Lower lobe of right lung (tissue), 2 donors: Measurements from ENCODE around the gene GNG12. TPM values are rescaled to one million over a fixed set of nuclear protein-coding genes. Genes with fewer than 3 reads are reported as not detected.

ENCODE experiments used
- ATAC-seq, 2 donors: fragments of 200-7000 bp; cut with Tn5 transposase; one replicate each; pipeline ENCODE4 v1.9.1; 2020 to 2022; ENCODE audit warnings: mild to moderate bottlenecking in 2 of 2, moderate library complexity in 2 of 2
- DNase-seq: peaks from one replicate; pipeline ENCODE4 v3.0.0-alpha.2; 2020
- H3K27ac ChIP-seq: fragments of 200-600 bp; one replicate; pipeline ENCODE4 v1.8.0; 2022
- H3K27me3 ChIP-seq: fragments of 200-600 bp; one replicate; pipeline ENCODE4 v1.8.0; 2022; ENCODE audit warnings: low read depth
- H3K36me3 ChIP-seq: fragments of 200-600 bp; one replicate; pipeline ENCODE4 v1.8.0; 2022; ENCODE audit warnings: mild to moderate bottlenecking
- H3K4me1 ChIP-seq: fragments of 200-600 bp; one replicate; pipeline ENCODE4 v1.8.0; 2022
- H3K4me3 ChIP-seq: fragments of 200-600 bp; one replicate; pipeline ENCODE4 v1.8.0; 2022; ENCODE audit warnings: mild to moderate bottlenecking
- H3K9me3 ChIP-seq: fragments of 200-600 bp; one replicate; pipeline ENCODE4 v1.8.0; 2022
- CTCF ChIP-seq: fragments of 200-600 bp; IDR thresholded peaks from one replicate; pipeline ENCODE4 v1.8.0; 2022; ENCODE audit warnings: antibody characterized with exemption, mild to moderate bottlenecking
- intact Hi-C: fragments of 100-400 bp; cut with DNase I; formaldehyde crosslinking; loops from one replicate; pipeline ENCODE4 v1.11.0; 2022
- total RNA-seq: library from RNA; stranded (reverse); fragmentation: NEBNext Ultra II Directional; extraction: Animal tissue kit (Norgen Biotek cat#: 25700); gene quantifications from one replicate; pipeline ENCODE4 v1.2.1, GENCODE V29; 2021
- donor health status: DM: no; HTN: yes; CAD: no; lungs with severe emphysema.

GNG12 gene
- total RNA-seq, 1 donor from 2014 or later: 43.3 TPM

GRCh38 chr1:67755160-67755559 is 78.1 kb downstream of the GNG12 start:
- Histone ChIP-seq H3K27me3 (no peaks in the 10 kb centered on the region), H3K4me1 (peaks cover 25% of the 10 kb centered on the region), H3K36me3 (no peaks in the 10 kb centered on the region), H3K9me3 (no peaks in the 10 kb centered on the region), H3K27ac (no peak overlapping the region), H3K4me3 (no peak overlapping the region)
- DNase-seq (no peak), ATAC-seq (no peak)
- no peak for TF ChIP-seq CTCF
- intact Hi-C loops: loop anchor here (10.0 kb wide), 2 partner anchors 190 to 220 kb away; no protein-coding TSS in a partner anchor

- H3K36me3 ChIP-seq: no peaks in the 10 kb centered on the region
- intact Hi-C loops: loop anchor here (10.0 kb wide), 2 partner anchors 190 to 220 kb away; no protein-coding TSS in a partner anchor
- H3K4me1 ChIP-seq: peaks cover 25% of the 10 kb centered on the region
- H3K27ac ChIP-seq: no peak overlapping the region
- ATAC-seq (no peak), DNase-seq (no peak)
- no peaks in the 10 kb centered on the region for H3K27me3 ChIP-seq
- no peaks in the 10 kb centered on the region for H3K9me3 ChIP-seq
- H3K4me3 ChIP-seq: no peak overlapping the region
- TF ChIP-seq CTCF: no peak
Measured at GRCh38 chr1:67754526-67754920, 78.7 kb downstream of the GNG12 start.

- DNase-seq (no peak), ATAC-seq (peak; percentile 33 to 71)
- H3K4me3 ChIP-seq: no peak overlapping the region
- intact Hi-C loops: loop anchor here (10.0 kb wide), 2 partner anchors 189 to 219 kb away; no protein-coding TSS in a partner anchor
- H3K27ac ChIP-seq: no peak overlapping the region
- H3K9me3 ChIP-seq: no peaks in the 10 kb centered on the region
- H3K27me3 ChIP-seq: no peaks in the 10 kb centered on the region
- TF ChIP-seq CTCF: no peak
- peaks cover 25% of the 10 kb centered on the region for H3K4me1 ChIP-seq
- no peaks in the 10 kb centered on the region for H3K36me3 ChIP-seq
Measured at GRCh38 chr1:67753776-67754525, 79.3 kb downstream of the GNG12 start.

GRCh38 chr1:67752306-67752705 is 81.0 kb downstream of the GNG12 start:
- no peak for TF ChIP-seq CTCF
- H3K27ac ChIP-seq: no peak overlapping the region

GRCh38 chr1:67750691-67751054 is 82.6 kb downstream of the GNG12 start:
- H3K4me3 ChIP-seq: no peak overlapping the region
- H3K27me3 ChIP-seq: no peaks in the 10 kb centered on the region
- intact Hi-C loops: loop anchor here (10.0 kb wide), 2 partner anchors 186 to 216 kb away; no protein-coding TSS in a partner anchor
- no peak for ATAC-seq
- DNase-seq: no peak
- H3K27ac ChIP-seq: no peak overlapping the region
- peaks cover 43% of the 10 kb centered on the region for H3K4me1 ChIP-seq
- TF ChIP-seq CTCF: no peak
- no peaks in the 10 kb centered on the region for H3K9me3 ChIP-seq
- H3K36me3 ChIP-seq: no peaks in the 10 kb centered on the region

More at GRCh38 chr1:67752306-67752705, 81.0 kb downstream of the GNG12 start:
- peaks cover 42% of the 10 kb centered on the region for H3K4me1 ChIP-seq
- no peak for ATAC-seq
- no peaks in the 10 kb centered on the region for H3K27me3 ChIP-seq
- no peak for DNase-seq
- intact Hi-C loops: loop anchor here (10.0 kb wide), 2 partner anchors 188 to 218 kb away; no protein-coding TSS in a partner anchor
- H3K36me3 ChIP-seq: no peaks in the 10 kb centered on the region
- no peaks in the 10 kb centered on the region for H3K9me3 ChIP-seq
- no peak overlapping the region for H3K4me3 ChIP-seq
